Thyroid gland (tissue), 4 donors: ENCODE data around the gene LLGL1. TPM values are rescaled to one million over a fixed set of nuclear protein-coding genes. Genes with fewer than 3 reads are reported as not detected.

Experiments used
- DNase-seq, 2 donors: peaks; one replicate each; pipeline ENCODE4 v3.0.0-alpha.2; 2019
- H3K27ac ChIP-seq, 3 donors: fragments of 200-600 bp; sonication (generic); 1 replicate in 2 of 3; 2 replicates in 1 of 3; pipeline ENCODE4 v1.5.1; 2016 to 2019; ENCODE audit warnings: mild to moderate bottlenecking in 1 of 3, moderate library complexity in 1 of 3
- H3K27me3 ChIP-seq: fragments of 200-600 bp; sonication (generic); one replicate; pipeline ENCODE4 v1.5.1; 2019
- H3K36me3 ChIP-seq, 2 donors: fragments of 200-600 bp; sonication (generic); one replicate each; pipeline ENCODE4 v1.5.1; 2016 to 2019
- H3K4me1 ChIP-seq, 2 donors: fragments of 200-600 bp; sonication (generic); one replicate each; pipeline ENCODE4 v1.5.1; 2017 to 2019
- H3K4me3 ChIP-seq, 3 donors: fragments of 200-600 bp; sonication (generic); replicated peaks in 1 of 3; 1 replicate in 2 of 3; 2 replicates in 1 of 3; pipeline ENCODE4 v1.5.1; 2016; ENCODE audit warnings: mild to moderate bottlenecking in 1 of 3
- H3K9me3 ChIP-seq: fragments of 200-600 bp; sonication (generic); one replicate; pipeline ENCODE4 v1.5.1; 2017
- POLR2A ChIP-seq, 2 donors: fragments of 450-650 bp; IDR thresholded peaks; one replicate each; pipeline ENCODE4 v1.6.1; 2017; ENCODE audit warnings: antibody characterized with exemption in 2 of 2, mild to moderate bottlenecking in 2 of 2, moderate library complexity in 1 of 2
- WGBS, 2 donors: methylation state at CpG; one replicate each; pipeline ENCODE4 v1.1.5; 2017; 5-methylcytosine and 5-hydroxymethylcytosine counted together
- intact Hi-C: fragments of 100-400 bp; cut with DNase I; formaldehyde crosslinking; loops from one replicate; pipeline ENCODE4 v1.15.1; 2023
- total RNA-seq, 4 donors: library from RNA; depleted of rRNA; stranded (reverse); fragments of >200 nt; gene quantifications; one replicate each; pipeline ENCODE4 v1.2.3, GENCODE V29; 2016
- TF ChIP-seq, protein P1 (sequence below), 6 experiments: fragments of 200-600 bp in 3 of 6; fragments of 450-650 bp in 3 of 6; sonication (generic) in 3 of 6; IDR thresholded peaks; one replicate each; pipeline ENCODE4 v1.5.1; 2016 to 2019; ENCODE audit warnings: antibody characterized with exemption in 6 of 6, mild to moderate bottlenecking in 2 of 6, inconsistent platforms in 1 of 6, moderate library complexity in 1 of 6

LLGL1 gene
- total RNA-seq = 10 to 100 TPM; 14.5 to 19.4 (median 17.5) TPM

DNA sequence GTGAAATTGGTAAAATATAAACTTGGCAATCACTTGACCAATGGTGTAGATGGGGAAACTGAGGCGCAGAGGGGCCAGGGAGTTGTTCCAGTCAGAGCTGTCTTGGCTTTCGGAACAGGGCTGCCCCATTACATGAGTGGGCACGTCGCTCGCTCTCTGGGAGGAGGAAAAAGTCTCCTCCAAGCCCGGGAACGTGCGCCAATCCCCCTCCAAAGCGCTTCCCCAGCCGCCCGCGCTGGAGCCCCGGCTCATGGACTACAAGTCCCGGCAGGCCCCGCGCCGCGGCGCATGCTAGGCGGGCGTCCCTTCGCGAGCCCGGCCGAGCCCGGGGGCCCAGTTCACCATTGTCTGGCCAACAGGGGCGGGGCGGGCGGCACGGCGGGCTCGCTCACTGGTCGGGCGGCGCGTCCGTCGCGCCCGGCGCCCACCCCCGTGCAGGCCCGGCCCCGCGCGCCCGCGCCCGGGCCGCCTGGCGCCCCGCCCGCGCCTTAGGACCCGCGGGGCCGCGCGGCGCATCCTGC is at the start of gene LLGL1:
Gene LLGL1, plus strand, starts transcription at position 515 of the 521 bp plus-strand sequence. CDS start 48 bp downstream, outside the sequence.
- peak within 1 kb of the TSS; percentile 11 to 53 (median 47) for H3K4me3 ChIP-seq
- H3K36me3 ChIP-seq = no peaks in the 10 kb centered on the region
- H3K4me1 ChIP-seq = peaks cover 8 to 12% of the 10 kb centered on the region in 2 donors
- peak; percentile 97 to 98 for DNase-seq
- peak within 1 kb of the TSS in 2 of 3 donors; percentile 49 to 50 for H3K27ac ChIP-seq
- intact Hi-C loops = no loop called here
- H3K9me3 ChIP-seq = no peaks in the 10 kb centered on the region
- TF ChIP-seq, protein P1, sequence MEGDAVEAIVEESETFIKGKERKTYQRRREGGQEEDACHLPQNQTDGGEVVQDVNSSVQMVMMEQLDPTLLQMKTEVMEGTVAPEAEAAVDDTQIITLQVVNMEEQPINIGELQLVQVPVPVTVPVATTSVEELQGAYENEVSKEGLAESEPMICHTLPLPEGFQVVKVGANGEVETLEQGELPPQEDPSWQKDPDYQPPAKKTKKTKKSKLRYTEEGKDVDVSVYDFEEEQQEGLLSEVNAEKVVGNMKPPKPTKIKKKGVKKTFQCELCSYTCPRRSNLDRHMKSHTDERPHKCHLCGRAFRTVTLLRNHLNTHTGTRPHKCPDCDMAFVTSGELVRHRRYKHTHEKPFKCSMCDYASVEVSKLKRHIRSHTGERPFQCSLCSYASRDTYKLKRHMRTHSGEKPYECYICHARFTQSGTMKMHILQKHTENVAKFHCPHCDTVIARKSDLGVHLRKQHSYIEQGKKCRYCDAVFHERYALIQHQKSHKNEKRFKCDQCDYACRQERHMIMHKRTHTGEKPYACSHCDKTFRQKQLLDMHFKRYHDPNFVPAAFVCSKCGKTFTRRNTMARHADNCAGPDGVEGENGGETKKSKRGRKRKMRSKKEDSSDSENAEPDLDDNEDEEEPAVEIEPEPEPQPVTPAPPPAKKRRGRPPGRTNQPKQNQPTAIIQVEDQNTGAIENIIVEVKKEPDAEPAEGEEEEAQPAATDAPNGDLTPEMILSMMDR (IDR thresholded peaks at IDR 0.05) = no peak
- TF ChIP-seq POLR2A (IDR thresholded peaks at IDR 0.05) = no peak
- WGBS, 2 donors = 0% methylated on average over 4 to 26 of the region's 60 CpGs
- H3K27me3 ChIP-seq = no peaks in the 10 kb centered on the region

DNA sequence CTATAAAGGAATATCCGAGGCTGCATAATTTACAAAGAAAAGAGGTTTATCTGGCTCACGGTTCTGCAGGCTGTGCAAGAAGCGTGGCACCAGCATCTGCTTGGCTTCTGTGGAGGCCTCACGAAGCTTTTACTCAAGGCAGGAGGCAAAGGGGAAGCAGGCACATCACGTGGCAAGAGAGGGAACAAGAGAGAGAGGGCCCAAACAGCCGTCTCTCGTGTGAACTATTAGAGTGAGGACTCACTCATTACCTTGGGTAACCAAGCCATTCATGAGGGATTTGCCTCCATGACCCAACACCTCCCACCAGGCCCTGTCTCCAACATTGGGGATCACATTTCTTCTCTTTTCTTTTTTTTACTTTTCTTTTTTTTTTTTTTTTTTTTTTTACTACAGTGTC is 49.3 kb upstream of the LLGL1 start:
- 80 to 85% methylated on average over 7 of the region's 7 CpGs for WGBS, 2 donors
- TF ChIP-seq, protein P1 (IDR thresholded peaks at IDR 0.05) = no peak
- no peak for TF ChIP-seq POLR2A (IDR thresholded peaks at IDR 0.05)
- Histone ChIP-seq H3K27me3 (no peaks in the 10 kb centered on the region), H3K9me3 (no peaks in the 10 kb centered on the region), H3K4me1 (no peaks in the 10 kb centered on the region), H3K4me3 (no peak overlapping the region), H3K36me3 (no peaks in the 10 kb centered on the region), H3K27ac (no peak overlapping the region)
- no peak for DNase-seq
- intact Hi-C loops = no loop called here

DNA sequence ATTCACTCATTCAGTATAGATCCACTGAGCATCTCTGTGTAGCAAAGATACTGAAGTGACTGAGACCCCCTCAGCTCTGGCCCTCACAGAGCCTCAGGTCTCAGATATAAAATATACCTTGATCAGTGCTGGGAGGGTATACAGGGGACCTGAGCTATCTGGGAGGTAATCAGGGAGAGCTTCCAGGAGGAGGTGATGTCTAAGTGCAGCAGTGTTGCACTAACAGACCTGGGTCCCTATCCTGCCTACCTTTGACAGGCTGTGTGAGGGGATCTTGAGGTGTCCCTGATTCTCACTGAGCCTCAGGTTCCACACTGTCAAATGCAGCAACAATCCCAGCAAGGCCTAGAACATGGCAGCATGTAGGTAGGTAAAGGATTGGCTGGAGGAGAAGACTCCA is 48.3 kb upstream of the LLGL1 start:
- intact Hi-C loops = no loop called here
- no peaks in the 10 kb centered on the region for H3K36me3 ChIP-seq
- no peak overlapping the region for H3K4me3 ChIP-seq
- no peaks in the 10 kb centered on the region for H3K9me3 ChIP-seq
- no peak for TF ChIP-seq POLR2A (IDR thresholded peaks at IDR 0.05)
- TF ChIP-seq, protein P1 (IDR thresholded peaks at IDR 0.05) = no peak
- H3K4me1 ChIP-seq = peaks cover 2 to 4% of the 10 kb centered on the region in 2 donors
- H3K27me3 ChIP-seq = no peaks in the 10 kb centered on the region
- no peak for DNase-seq
- H3K27ac ChIP-seq = no peak overlapping the region

DNA sequence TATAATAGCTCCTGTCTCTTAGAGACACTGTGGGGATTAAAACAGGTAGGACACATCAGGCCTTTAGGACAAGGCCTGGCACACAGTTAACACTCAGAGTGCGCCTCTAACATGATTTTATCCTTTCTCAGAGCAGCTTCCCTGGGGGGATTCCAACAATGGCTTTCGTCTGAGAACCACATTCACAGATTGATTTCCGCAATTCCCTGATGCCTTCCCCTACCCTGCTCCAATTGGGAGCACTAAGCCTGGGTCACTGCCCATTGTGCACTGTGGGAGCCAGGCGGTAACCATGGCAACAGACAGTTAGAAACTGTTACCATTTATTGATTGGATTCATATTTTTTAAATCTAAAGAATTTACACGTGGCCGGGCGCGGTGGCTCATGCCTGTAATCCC is 47.7 kb upstream of the LLGL1 start:
- Histone ChIP-seq H3K4me3 (no peak overlapping the region), H3K27ac (no peak overlapping the region), H3K9me3 (no peaks in the 10 kb centered on the region), H3K27me3 (no peaks in the 10 kb centered on the region), H3K4me1 (peaks cover 7 to 9% of the 10 kb centered on the region in 2 donors), H3K36me3 (no peaks in the 10 kb centered on the region)
- intact Hi-C loops = no loop called here
- no peak for TF ChIP-seq POLR2A (IDR thresholded peaks at IDR 0.05)
- TF ChIP-seq, protein P1 (IDR thresholded peaks at IDR 0.05) = no peak
- DNase-seq = no peak
- 90 to 96% methylated on average over 8 of the region's 8 CpGs for WGBS, 2 donors

DNA sequence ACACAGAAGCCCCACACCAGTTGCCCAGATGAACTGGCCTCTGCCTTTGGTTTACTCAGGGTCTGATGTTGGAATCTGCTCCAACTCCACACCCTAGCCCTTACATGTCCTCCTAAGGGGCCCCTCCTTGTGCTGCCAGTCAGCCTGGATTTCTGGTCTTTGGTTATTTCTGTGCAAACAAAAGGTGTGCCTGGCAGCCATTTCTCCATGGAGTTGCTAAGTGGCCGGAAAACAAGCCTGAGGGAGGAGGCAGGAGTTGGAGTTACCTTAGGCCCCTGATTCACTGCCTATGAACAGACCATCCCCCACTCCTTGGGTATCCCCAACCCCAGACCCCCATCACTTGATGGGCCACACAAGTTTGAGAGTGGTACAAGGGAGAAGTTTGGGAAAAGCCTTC is 46.2 kb upstream of the LLGL1 start:
- no peak for TF ChIP-seq POLR2A (IDR thresholded peaks at IDR 0.05)
- TF ChIP-seq, protein P1 (IDR thresholded peaks at IDR 0.05) = no peak
- 89 to 100% methylated on average over 1 of the region's 1 CpG for WGBS, 2 donors
- Histone ChIP-seq H3K36me3 (no peaks in the 10 kb centered on the region), H3K27me3 (no peaks in the 10 kb centered on the region), H3K27ac (no peak overlapping the region), H3K4me1 (peaks cover 7 to 9% of the 10 kb centered on the region in 2 donors), H3K4me3 (no peak overlapping the region), H3K9me3 (no peaks in the 10 kb centered on the region)
- intact Hi-C loops = no loop called here
- DNase-seq = no peak
